HG02571 (cell line): ENCODE measurements around the gene RRAGC.
"Not testable (repeated sequence)": the region's sequence is repeated elsewhere in the genome, so short reads cannot be mapped to it uniquely, and the experiment has no call there.

Experiments
- ATAC-seq: cut with Tn5 transposase; IDR thresholded peaks from one replicate; pipeline ENCODE4 v1.9.1; 2021; ENCODE audit warnings: mild to moderate bottlenecking, moderate library complexity; ENCODE audit not compliant: unreplicated experiment

The RRAGC gene

DNA sequence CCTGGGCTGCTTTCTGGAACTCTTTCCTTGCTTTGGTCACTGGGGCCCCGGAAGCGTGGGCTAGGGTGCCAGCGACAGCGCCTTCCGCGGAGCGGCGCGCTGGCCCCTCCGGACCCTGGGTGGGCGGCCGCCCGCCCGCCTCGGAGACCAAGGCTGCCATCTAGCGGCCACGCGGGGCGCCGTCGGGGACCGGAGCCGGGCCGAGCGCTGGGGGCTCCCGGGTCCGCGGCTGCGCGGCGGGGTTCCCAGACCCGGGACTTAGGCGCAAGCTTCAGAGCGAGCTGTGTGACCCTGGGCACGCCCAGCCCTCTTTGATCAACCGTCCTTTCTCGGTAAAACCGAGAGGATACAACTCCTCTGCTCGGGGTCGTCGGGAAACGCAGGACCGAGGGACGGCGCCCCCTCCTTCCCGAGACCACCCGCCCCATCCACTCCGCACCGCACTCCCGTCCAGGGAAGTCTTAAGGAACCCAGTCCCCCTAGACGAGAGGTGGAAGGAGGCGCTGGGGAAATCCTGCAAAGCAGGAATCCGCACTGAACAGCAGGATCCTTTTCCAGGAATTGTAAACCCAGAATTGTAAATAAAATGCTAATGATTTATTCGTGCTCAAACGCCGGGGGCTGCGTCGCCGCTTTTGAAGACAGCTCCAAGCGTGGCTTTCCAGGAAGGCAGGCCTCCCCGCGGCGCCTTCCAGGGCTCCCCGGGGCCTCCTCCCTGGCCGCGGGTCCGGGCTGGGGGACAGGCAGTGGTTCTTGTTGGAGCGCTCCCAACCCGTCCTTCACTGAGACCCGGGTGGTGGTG, 41.2 kb downstream of the RRAGC start:
- ATAC-seq = no peak

DNA sequence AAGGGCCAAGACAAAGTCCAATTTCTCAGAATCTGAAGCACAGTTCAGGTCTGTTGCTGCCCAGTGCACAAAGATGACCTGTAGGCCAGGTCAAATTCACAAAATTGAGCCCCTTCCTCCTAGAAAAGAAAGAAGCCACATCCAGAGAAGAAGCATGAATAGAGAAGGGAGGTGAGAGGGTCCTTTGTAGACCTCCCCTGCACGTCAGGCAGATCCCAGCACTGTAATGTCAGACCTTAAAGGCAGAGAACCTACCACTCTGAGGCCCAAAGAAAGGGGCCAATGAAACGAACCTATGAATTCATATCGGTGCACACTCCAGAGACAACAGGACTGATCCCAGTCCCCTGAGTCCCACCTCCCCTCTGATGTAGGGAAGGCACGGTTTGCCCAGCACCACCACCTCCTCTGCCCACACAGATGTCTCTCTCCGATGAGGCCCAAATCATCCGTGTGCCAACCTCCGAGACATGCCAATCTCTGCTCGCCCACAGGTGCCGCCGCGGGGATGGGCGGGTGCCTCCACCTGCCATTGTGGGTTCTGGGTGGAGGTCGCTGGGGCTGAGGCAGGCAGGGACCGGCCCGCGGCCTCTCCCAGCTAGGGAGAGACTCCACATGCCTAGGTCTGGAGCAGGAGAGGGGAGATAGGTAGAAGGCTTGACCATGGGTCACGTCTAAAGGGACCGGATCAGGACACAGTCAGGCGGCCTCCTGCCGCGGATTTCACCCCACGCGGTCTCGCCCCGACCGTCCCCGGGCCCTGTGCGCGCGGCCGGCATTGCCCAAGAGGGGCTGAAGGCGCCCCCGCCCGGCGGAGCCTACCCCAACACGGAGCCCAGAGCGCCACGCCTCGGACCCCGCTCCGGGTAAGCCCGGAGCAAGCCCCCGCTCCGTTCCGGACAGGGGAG, 42.1 kb downstream of the RRAGC start:
- ATAC-seq = no peak

GRCh38 chr1:38815903-38816627, 43.5 kb downstream of the RRAGC start:
- peak; percentile 76 for ATAC-seq

GRCh38 chr1:38814984-38815464, 44.5 kb downstream of the RRAGC start:
- no peak for ATAC-seq

DNA sequence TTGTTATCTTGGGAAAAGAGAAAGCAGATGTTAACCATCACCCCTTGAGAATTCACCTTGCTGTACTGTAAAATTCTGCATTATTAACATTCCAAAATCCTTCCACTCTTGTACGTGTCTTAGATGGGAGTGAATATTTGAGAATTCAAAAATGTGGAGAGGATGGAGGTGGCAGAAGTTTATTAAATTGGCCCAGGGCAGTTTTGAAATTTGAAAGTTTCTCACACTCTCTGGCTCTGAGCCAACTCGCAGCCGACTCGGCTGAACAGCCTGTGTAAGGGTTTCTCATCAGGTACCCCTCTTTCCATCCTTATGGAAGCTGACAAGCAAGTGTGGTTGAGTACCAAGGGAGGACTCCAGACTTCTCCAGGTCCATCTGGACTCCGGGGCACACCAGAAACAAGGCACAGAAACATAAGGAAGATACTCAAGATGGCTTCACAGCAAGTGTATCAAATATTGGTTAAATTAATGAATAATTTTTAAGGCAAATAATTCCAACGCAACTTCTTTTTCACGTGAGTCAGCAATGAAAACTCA, 45.1 kb downstream of the RRAGC start:
- no peak for ATAC-seq

DNA sequence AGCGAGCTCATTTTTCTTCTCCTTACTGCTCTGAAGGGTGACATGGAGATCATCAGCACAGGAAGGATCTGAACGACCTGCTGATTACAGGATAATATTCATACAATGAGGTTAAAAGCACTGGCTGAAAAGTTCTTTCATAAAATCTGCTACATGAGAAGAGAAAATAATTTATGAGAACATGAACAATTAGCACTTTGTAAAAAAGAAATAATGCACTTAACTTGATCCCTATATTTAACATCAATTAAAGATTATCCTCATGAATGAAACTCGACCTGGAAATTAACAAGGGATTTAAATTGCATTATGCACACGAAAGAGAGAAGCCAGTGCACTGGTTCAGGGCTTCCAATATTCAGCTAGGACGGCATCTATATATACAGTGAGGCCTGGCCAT, 46.6 kb downstream of the RRAGC start:
- ATAC-seq = no peak

GRCh38 chr1:38811466-38811865, 48.1 kb downstream of the RRAGC start:
- ATAC-seq = not testable (repeated sequence)

GRCh38 chr1:38806090-38806489, 53.5 kb downstream of the RRAGC start:
- no peak for ATAC-seq

- ATAC-seq = no peak
These were observed 54.5 kb downstream of the RRAGC start for GRCh38 chr1:38805036-38805435.

GRCh38 chr1:38804062-38804886, 55.3 kb downstream of the RRAGC start:
- ATAC-seq = no peak

GRCh38 chr1:38803647-38804046, 55.9 kb downstream of the RRAGC start:
- ATAC-seq = no peak

DNA sequence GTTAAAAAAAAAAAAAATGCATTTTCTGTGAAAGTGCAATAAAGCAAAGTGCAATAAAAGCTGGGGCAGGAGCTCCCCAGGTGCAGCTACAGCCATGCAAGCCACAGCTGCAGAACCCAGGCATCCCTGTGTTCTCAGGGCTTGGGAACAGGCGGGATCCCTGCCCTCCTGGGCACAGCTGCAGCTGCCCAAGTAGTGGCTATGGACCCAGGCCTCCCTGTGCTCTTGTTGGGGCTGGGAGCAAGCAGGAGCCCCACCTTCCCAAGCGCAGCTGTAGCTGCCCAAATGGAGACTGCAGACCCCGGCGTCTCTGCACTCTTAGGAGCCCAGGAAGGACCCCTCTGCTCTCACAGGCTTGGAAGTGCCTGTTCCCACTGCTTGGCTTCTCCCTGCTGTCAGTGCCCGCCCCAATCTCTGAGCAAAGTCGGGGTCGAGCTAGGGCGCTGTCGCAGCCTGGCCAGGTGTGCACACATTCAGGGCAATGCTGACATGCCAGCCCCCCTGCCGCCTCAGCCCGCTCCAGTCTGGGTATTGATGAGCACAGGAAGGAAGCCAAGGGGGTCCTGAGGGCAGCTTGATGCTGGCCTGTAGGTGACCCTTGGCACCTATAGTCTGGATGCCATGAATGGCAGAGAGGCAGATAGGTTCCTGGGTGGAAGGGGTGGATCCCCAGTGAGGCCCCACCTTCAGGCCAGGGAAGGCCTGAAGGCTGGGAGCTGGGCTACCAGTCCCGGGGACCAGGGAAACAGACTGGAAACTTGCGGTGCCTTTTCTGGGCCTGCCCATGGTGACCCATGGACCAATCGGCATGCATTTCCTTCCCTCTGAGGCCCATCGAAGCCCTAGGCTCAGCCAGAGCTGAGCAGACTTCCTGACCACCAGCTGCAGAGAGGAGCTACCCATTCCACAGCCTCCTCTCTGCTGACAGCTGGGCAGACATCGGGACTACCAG, 58.6 kb downstream of the RRAGC start:
- no peak for ATAC-seq

- ATAC-seq = no peak
These were observed 66.3 kb downstream of the RRAGC start for GRCh38 chr1:38793299-38793698.

DNA sequence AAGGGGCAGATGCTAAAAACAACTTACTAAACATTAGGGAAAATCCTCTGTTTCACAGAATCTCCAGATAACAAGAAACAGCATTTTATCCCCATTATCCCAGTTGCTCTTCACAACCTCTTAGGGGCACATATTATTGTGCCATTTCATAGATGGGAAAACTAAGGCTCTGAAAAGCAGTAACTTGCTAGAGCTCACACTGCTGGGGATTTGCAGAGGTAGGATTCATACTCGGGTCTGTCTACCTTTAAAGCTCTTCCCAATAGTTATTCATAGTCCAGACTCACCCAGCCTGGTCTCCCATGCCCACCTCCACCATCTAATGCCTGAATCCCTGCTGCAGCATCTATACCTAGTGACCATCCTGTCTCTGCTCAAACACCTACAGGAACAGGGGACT, 67.7 kb downstream of the RRAGC start:
- no peak for ATAC-seq

DNA sequence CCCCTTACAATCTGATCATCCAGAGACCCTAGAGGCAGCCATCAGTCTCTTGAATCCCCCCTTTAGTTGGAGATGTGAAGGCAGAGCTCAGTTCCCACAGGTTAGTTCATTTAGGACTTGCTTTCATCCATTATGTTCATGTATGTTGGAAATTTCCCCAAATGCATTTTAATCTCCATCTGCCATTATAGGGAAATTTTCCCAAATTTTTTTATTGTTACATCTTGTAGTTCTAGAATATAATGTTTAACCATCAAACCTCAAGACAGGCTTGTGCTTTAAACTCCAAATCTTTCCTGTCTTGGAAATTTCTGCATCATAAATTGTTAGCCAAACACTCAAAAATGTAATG, 68.4 kb downstream of the RRAGC start:
- ATAC-seq = no peak

DNA sequence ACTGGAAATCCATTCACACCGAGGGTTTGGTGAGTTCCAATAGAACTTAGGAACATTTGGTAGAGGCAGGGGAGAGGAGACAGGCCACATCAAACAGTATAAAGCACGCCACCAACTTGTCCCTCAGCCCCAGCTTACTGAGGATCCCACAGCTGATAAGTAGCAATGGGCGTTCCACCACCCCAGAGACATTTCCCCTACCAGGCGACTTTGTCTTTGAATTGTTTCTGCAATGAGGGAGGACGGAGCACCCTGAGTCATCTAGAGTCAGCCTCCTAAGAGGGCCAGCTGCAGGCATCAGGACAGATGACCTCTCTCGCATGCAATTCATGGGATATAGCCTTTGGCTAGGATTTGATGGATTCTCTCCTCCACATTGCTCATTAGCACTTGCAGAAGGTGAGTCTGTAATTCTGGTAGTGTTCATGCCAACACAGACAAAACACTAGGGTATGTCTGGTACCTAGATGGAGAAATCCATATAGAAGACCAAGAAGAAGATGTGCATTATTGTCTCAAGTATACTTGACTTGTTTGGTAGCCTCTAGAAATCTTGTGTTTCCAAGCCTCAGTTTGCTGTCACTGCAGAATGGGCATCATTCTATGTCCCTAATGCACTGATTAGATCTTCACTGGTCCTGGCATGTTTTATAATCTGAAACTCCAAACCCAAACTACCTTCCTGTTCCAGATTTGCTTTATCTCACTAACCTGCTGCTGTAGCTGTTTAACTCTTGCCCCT, 69.0 kb downstream of the RRAGC start:
- no peak for ATAC-seq

DNA sequence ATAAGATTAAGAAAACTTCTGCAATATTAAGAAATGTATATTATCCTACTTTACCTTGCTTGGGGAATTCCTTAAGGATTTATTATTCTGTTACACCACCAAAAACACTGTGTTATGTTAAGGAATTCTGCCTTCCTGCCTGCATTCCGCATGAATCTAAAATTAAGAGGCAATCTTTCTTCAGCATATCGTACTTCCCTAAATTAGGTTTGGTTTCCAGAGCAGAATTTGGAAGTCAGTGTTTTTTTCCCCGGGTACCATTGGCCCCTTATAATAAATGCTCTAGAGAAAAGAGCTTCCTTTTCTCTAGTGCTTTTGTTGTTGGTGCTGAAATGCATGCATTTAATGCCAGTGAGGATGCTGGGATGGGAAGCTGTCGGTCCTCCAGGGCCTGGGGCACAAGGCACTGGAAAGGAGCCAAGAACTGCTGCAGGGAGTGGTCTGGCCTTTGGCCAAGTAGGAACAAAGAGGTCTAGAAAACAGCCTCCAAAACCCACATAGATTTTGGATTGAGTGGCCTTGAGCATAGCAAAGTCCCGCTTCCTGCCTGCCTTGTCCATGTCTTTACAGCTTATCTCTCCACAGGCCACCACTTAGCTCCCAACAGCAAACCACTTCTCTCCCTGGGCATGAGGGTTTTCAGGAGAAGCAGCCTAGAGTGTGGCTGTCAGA, 69.9 kb downstream of the RRAGC start:
- no peak for ATAC-seq
